Breast epithelium (tissue), 4 donors: ENCODE measurements around the gene FOSL1. TPM values are rescaled to one million over a fixed set of nuclear protein-coding genes. Genes with fewer than 3 reads are reported as not detected.

Source experiments
- DNase-seq, 2 donors: peaks; one replicate each; pipeline ENCODE4 v3.0.0-alpha.2; 2019; ENCODE audit warnings: low spot score in 2 of 2
- H3K27ac ChIP-seq, 2 donors: fragments of 200-600 bp; sonication (generic) in 1 of 2; one replicate each; pipeline ENCODE4 v1.5.1; 2016 to 2019; ENCODE audit warnings: mild to moderate bottlenecking in 1 of 2
- H3K27me3 ChIP-seq, 2 donors: fragments of 200-600 bp; sonication (generic) in 1 of 2; one replicate each; pipeline versions ENCODE4 v1.5.1 to v1.6.0; 2017 to 2019; ENCODE audit warnings: control low read depth in 1 of 2, mild to moderate bottlenecking in 1 of 2
- H3K36me3 ChIP-seq: fragments of 200-600 bp; one replicate; pipeline ENCODE4 v1.5.1; 2019
- H3K4me1 ChIP-seq, 2 donors: fragments of 200-600 bp; sonication (generic); one replicate each; pipeline ENCODE4 v1.5.1; 2016 to 2019; ENCODE audit warnings: control low read depth in 1 of 2
- H3K4me3 ChIP-seq, 3 donors: fragments of 200-600 bp; sonication (generic); 1 replicate in 2 of 3; 2 replicates in 1 of 3; pipeline ENCODE4 v1.5.1; 2016 to 2019; ENCODE audit warnings: mild to moderate bottlenecking in 3 of 3, moderate library complexity in 2 of 3
- H3K9me3 ChIP-seq, 2 donors: fragments of 200-600 bp; sonication (generic) in 1 of 2; one replicate each; pipeline ENCODE4 v1.5.1; 2016 to 2019; ENCODE audit warnings: control low read depth in 1 of 2
- CTCF ChIP-seq, 3 donors: fragments of 450-650 bp; IDR thresholded peaks; one replicate each; pipeline ENCODE4 v1.5.1; 2016 to 2017; ENCODE audit warnings: antibody characterized with exemption in 3 of 3, mild to moderate bottlenecking in 3 of 3, moderate library complexity in 3 of 3
- POLR2A ChIP-seq: fragments of 450-650 bp; IDR thresholded peaks from one replicate; pipeline ENCODE4 v1.6.1; 2016; ENCODE audit warnings: antibody characterized with exemption, mild to moderate bottlenecking, moderate library complexity
- POLR2AphosphoS5 ChIP-seq, 3 donors: sonication (generic); formaldehyde crosslinking; IDR thresholded peaks; one replicate each; pipeline ENCODE4 v1.6.1; 2017; ENCODE audit warnings: antibody characterized with exemption in 3 of 3
- intact Hi-C: fragments of 100-400 bp; cut with DNase I; formaldehyde crosslinking; loops from one replicate; pipeline ENCODE4 v1.15.1; 2023; ENCODE audit warnings: low total_unique reads
- total RNA-seq, 3 donors: library from RNA; depleted of rRNA; stranded (reverse); fragments of >200 nt; gene quantifications; one replicate each; pipeline ENCODE4 v1.1.0, GENCODE V29; 2016

Gene FOSL1
- total RNA-seq, 3 donors from 2014 or later: 2.4 to 17.0 (median 7.2) TPM

GRCh38 chr11:65919573-65920371 lies 19.6 kb upstream of the FOSL1 start:
- peak overlapping the region; percentile 94 to 99 for H3K27ac ChIP-seq
- H3K9me3 ChIP-seq: no peaks in the 10 kb centered on the region
- TF ChIP-seq POLR2A: no peak
- no peak for TF ChIP-seq CTCF (IDR thresholded peaks at IDR 0.05)
- TF ChIP-seq POLR2AphosphoS5 (IDR thresholded peaks at IDR 0.05): peak in 1 of 3 donors; percentile 19
- H3K4me1 ChIP-seq: peaks cover 9 to 29% of the 10 kb centered on the region in 2 donors
- intact Hi-C loops: loop anchor here (1.0 kb wide), 1 partner anchor 29 kb away; the partner anchor contains the start of gene CCDC85B
- H3K36me3 ChIP-seq: no peaks in the 10 kb centered on the region
- H3K4me3 ChIP-seq: peak overlapping the region; percentile 78 to 98 (median 95)
- peak in 1 of 2 donors; percentile 57 for DNase-seq
- no peaks in the 10 kb centered on the region for H3K27me3 ChIP-seq

GRCh38 chr11:65919141-65919572 lies 19.0 kb upstream of the FOSL1 start, which contains the start of gene DRAP1:
Gene DRAP1 (plus strand): TSS chr11:65919426. CDS start chr11:65919502, 76 bp downstream.
- H3K27ac ChIP-seq: peak within 1 kb of the TSS; percentile 94 to 99
- no peaks in the 10 kb centered on the region for H3K27me3 ChIP-seq
- H3K36me3 ChIP-seq: no peaks in the 10 kb centered on the region
- intact Hi-C loops: no loop called here
- peak; percentile 98 to 99 for DNase-seq
- TF ChIP-seq POLR2AphosphoS5 (IDR thresholded peaks at IDR 0.05) (peak; percentile 46 to 74 (median 52)), CTCF (IDR thresholded peaks at IDR 0.05) (no peak)
- H3K4me3 ChIP-seq: peak within 1 kb of the TSS; percentile 78 to 98 (median 95)
- peaks cover 9 to 29% of the 10 kb centered on the region in 2 donors for H3K4me1 ChIP-seq
- no peaks in the 10 kb centered on the region for H3K9me3 ChIP-seq

- Histone ChIP-seq H3K4me1 (peaks cover 9 to 29% of the 10 kb centered on the region in 2 donors), H3K27me3 (no peaks in the 10 kb centered on the region), H3K4me3 (peak within 1 kb of the TSS; percentile 78 to 98 (median 95)), H3K27ac (peak within 1 kb of the TSS; percentile 94 to 99), H3K36me3 (no peaks in the 10 kb centered on the region), H3K9me3 (no peaks in the 10 kb centered on the region)
- TF ChIP-seq POLR2AphosphoS5 (IDR thresholded peaks at IDR 0.05) (peak; percentile 7 to 55 (median 12)), CTCF (IDR thresholded peaks at IDR 0.05) (no peak)
- intact Hi-C loops: no loop called here
- DNase-seq: peak in 1 of 2 donors; percentile 44
Observed at GRCh38 chr11:65918211-65919140, 18.3 kb upstream of the FOSL1 start, which contains the start of gene C11orf68. Gene C11orf68 (minus strand): TSS chr11:65919062. CDS start chr11:65919031, 31 bp downstream.

GRCh38 chr11:65917434-65918210 lies 17.4 kb upstream of the FOSL1 start:
- no peak for DNase-seq
- intact Hi-C loops: no loop called here
- no peaks in the 10 kb centered on the region for H3K9me3 ChIP-seq
- H3K4me3 ChIP-seq: peak overlapping the region; percentile 78 to 98 (median 95)
- H3K27ac ChIP-seq: peak overlapping the region; percentile 94 to 99
- no peak for TF ChIP-seq POLR2AphosphoS5 (IDR thresholded peaks at IDR 0.05)
- H3K36me3 ChIP-seq: no peaks in the 10 kb centered on the region
- peaks cover 9 to 29% of the 10 kb centered on the region in 2 donors for H3K4me1 ChIP-seq
- no peaks in the 10 kb centered on the region for H3K27me3 ChIP-seq

- Histone ChIP-seq H3K4me3 (peak overlapping the region; percentile 78 to 98 (median 95)), H3K9me3 (no peaks in the 10 kb centered on the region), H3K36me3 (no peaks in the 10 kb centered on the region), H3K4me1 (peaks cover 9 to 29% of the 10 kb centered on the region in 2 donors), H3K27me3 (no peaks in the 10 kb centered on the region), H3K27ac (peak overlapping the region; percentile 94 to 99)
- no peak for DNase-seq
- TF ChIP-seq POLR2AphosphoS5 (IDR thresholded peaks at IDR 0.05) (no peak), POLR2A (no peak), CTCF (IDR thresholded peaks at IDR 0.05) (no peak)
- intact Hi-C loops: no loop called here
Observed at GRCh38 chr11:65917077-65917433, 16.9 kb upstream of the FOSL1 start.
